ENCODE measurements around the gene PNN. TPM values are rescaled to one million over a fixed set of nuclear protein-coding genes. Genes with fewer than 3 reads are reported as not detected.
"Not testable (repeated sequence)": the region's sequence is repeated elsewhere in the genome, so short reads cannot be mapped to it uniquely, and the experiment has no call there.

The PNN gene
- total and polyA plus RNA-seq, 2 of the 8 experiments (the other 6 are each of a cell fraction or from before 2014, with no cell fraction given) = 27.5 to 121 TPM

- H3K23me2 ChIP-seq (ENCODE audit: low read depth, low read length); H3K14ac ChIP-seq (ENCODE audit: insufficient read length); H2BK120ac ChIP-seq (replicated peaks; ENCODE audit: low read depth, low read length); H2AK5ac ChIP-seq (ENCODE audit: low read depth, low read length); H3K4me3 ChIP-seq (ENCODE audit: extremely low read depth in 1 of 4, insufficient read depth in 2 of 4, low read depth in 3 of 4, low read length in 4 of 4); H3K27me3 ChIP-seq (replicated peaks in 1 of 4; ENCODE audit: control insufficient read depth in 3 of 4, extremely low read depth in 1 of 4, insufficient read depth in 3 of 4, low read length in 3 of 4); H3K4me1 ChIP-seq (replicated peaks in 1 of 4; ENCODE audit: control insufficient read depth in 3 of 4, insufficient read depth in 4 of 4, low read length in 3 of 4); H2BK12ac ChIP-seq (ENCODE audit: low read depth, low read length); H3K9me3 ChIP-seq (ENCODE audit: insufficient read depth in 2 of 2, low read depth in 1 of 2, low read length in 1 of 2); H3K23ac ChIP-seq (ENCODE audit: insufficient read length); H4K91ac ChIP-seq (replicated peaks; ENCODE audit: insufficient read length, low read length); H2BK5ac ChIP-seq (ENCODE audit: low read depth, low read length); H2BK20ac ChIP-seq (ENCODE audit: low read length); H3K27ac ChIP-seq (ENCODE audit: low read depth, low read length); H3K79me1 ChIP-seq (ENCODE audit: low read depth, low read length); H4K5ac ChIP-seq (ENCODE audit: insufficient read length, low read depth, low read length); H2BK15ac ChIP-seq (ENCODE audit: low read length); H4K8ac ChIP-seq (ENCODE audit: extremely low read depth, insufficient read depth, low read length); H4K20me1 ChIP-seq (replicated peaks in 1 of 2; ENCODE audit: control insufficient read depth in 1 of 2, insufficient read depth in 2 of 2, low read length in 2 of 2); H3K4ac ChIP-seq (replicated peaks; ENCODE audit: insufficient read length, low read depth, low read length); H3K4me2 ChIP-seq (ENCODE audit: insufficient read depth in 1 of 2, low read depth in 2 of 2, low read length in 2 of 2); H3K79me2 ChIP-seq (ENCODE audit: control insufficient read depth in 1 of 2, insufficient read depth in 2 of 2, low read length in 2 of 2); H3K18ac ChIP-seq (ENCODE audit: extremely low read depth, low read length); H3K36me3 ChIP-seq (ENCODE audit: control insufficient read depth in 2 of 4, insufficient read depth in 4 of 4, low read length in 3 of 4); H3K56ac ChIP-seq (replicated peaks; ENCODE audit: insufficient read length, low read depth, low read length); H3K9ac ChIP-seq (replicated peaks in 1 of 4; ENCODE audit: extremely low read depth in 1 of 4, low read depth in 3 of 4, low read length in 3 of 4): not testable (repeated sequence)
- H2AFZ ChIP-seq (ENCODE audit: low read length) = peak overlapping the region; percentile 13
- TF ChIP-seq CTCF (IDR thresholded peaks at IDR 0.05; ENCODE audit: control extremely low read depth in 1 of 3, insufficient read depth in 1 of 3, low read depth in 1 of 3, low read length in 3 of 3) (peak; percentile 1 to 53 (median 51)), RAD21 (IDR thresholded peaks at IDR 0.05 in 1 of 2, conservative IDR thresholded peaks at IDR 0.05 in 1 of 2; ENCODE audit: low read depth in 2 of 2, low read length in 2 of 2) (peak; percentile 86 to 88), CREB1 (IDR thresholded peaks at IDR 0.05) (peak; percentile 59; the same call in 1 of the 2 replicates)
- WGBS, 2 experiments (ENCODE audit: extremely low coverage in 1 of 2, insufficient coverage in 1 of 2, insufficient read length in 1 of 2, insufficient replicate concordance in 2 of 2, low coverage in 1 of 2, low lambda C conversion rate in 2 of 2, missing lambda C conversion rate in 1 of 2) = 93% methylated on average over 11 of the region's 11 CpGs; no CpG with 5 or more reads in 1 of the 2 experiments
- ChIA-PET POLR2A (ENCODE audit: partially characterized antibody) (interaction anchor here (1.0 kb wide), 2 partner anchors 47 to 78 kb away, joined by 4 read pairs; no protein-coding TSS in a partner anchor), CTCF (ENCODE audit: partially characterized antibody) (interaction anchor here (0.7 to 2.6 kb wide), 34 partner anchors 9 to 1426 kb away, joined by 3 to 21 read pairs (median 4); partner anchors contain the start of gene TRAPPC6B)
- DNase-seq (ENCODE audit: low read depth in 1 of 2, low spot score in 2 of 2) (peak in 1 of 2 experiments; percentile 1), FAIRE-seq (peak; percentile 87)
These were observed 56.9 kb downstream of the PNN start for GRCh38 chr14:39231751-39232553.
